ENCODE results near the gene SLC7A14. TPM values are rescaled to one million over a fixed set of nuclear protein-coding genes. Genes with fewer than 3 reads are reported as not detected.
A peak's percentile ranks its signal among the peaks of the same experiment; 100 is the strongest.

SLC7A14 gene
- total RNA-seq, 1 donor from 2014 or later, result 0.32 TPM

- DNase-seq (ENCODE audit: low spot score), result no peak
Observed at GRCh38 chr3:170534227-170534626, 51.6 kb downstream of the SLC7A14 start.

- DNase-seq (ENCODE audit: low spot score), result no peak
Observed at GRCh38 chr3:170532573-170532972, 53.3 kb downstream of the SLC7A14 start.

GRCh38 chr3:170531657-170532335 is 54.1 kb downstream of the SLC7A14 start:
- DNase-seq (ENCODE audit: low spot score), result peak; percentile 12

GRCh38 chr3:170531054-170531453 is 54.8 kb downstream of the SLC7A14 start:
- DNase-seq (ENCODE audit: low spot score), result no peak

GRCh38 chr3:170529912-170530311 is 56.0 kb downstream of the SLC7A14 start:
- no peak for DNase-seq (ENCODE audit: low spot score)

- DNase-seq (ENCODE audit: low spot score), result no peak
Observed at GRCh38 chr3:170529346-170529745, 56.5 kb downstream of the SLC7A14 start.

GRCh38 chr3:170528726-170529125 is 57.1 kb downstream of the SLC7A14 start:
- no peak for DNase-seq (ENCODE audit: low spot score)

GRCh38 chr3:170524073-170524472 is 61.8 kb downstream of the SLC7A14 start:
- DNase-seq (ENCODE audit: low spot score), result no peak

- DNase-seq (ENCODE audit: low spot score), result no peak
Observed at GRCh38 chr3:170523248-170523647, 62.6 kb downstream of the SLC7A14 start.

- DNase-seq (ENCODE audit: low spot score), result no peak
Observed at GRCh38 chr3:170522201-170522600, 63.7 kb downstream of the SLC7A14 start.

GRCh38 chr3:170520996-170521395 is 64.9 kb downstream of the SLC7A14 start:
- DNase-seq (ENCODE audit: low spot score), result no peak

GRCh38 chr3:170517242-170517945 is 68.5 kb downstream of the SLC7A14 start:
- no peak for DNase-seq (ENCODE audit: low spot score)

- DNase-seq (ENCODE audit: low spot score), result no peak
Observed at GRCh38 chr3:170513642-170514041, 72.2 kb downstream of the SLC7A14 start.

GRCh38 chr3:170511371-170511770 is 74.5 kb downstream of the SLC7A14 start:
- DNase-seq (ENCODE audit: low spot score), result no peak

- DNase-seq (ENCODE audit: low spot score), result no peak
Observed at GRCh38 chr3:170508839-170509238, 77.0 kb downstream of the SLC7A14 start.

- DNase-seq (ENCODE audit: low spot score), result no peak
Observed at GRCh38 chr3:170508291-170508690, 77.6 kb downstream of the SLC7A14 start.

- DNase-seq (ENCODE audit: low spot score), result no peak
Observed at GRCh38 chr3:170507063-170507462, 78.8 kb downstream of the SLC7A14 start.

- no peak for DNase-seq (ENCODE audit: low spot score)
Observed at GRCh38 chr3:170506556-170506955, 79.3 kb downstream of the SLC7A14 start.

GRCh38 chr3:170502297-170502696 is 83.6 kb downstream of the SLC7A14 start:
- DNase-seq (ENCODE audit: low spot score), result no peak

- DNase-seq (ENCODE audit: low spot score), result no peak
Observed at GRCh38 chr3:170500995-170501394, 84.9 kb downstream of the SLC7A14 start.

- no peak for DNase-seq (ENCODE audit: low spot score)
Observed at GRCh38 chr3:170500462-170500861, 85.4 kb downstream of the SLC7A14 start.

GRCh38 chr3:170499562-170500156 is 86.2 kb downstream of the SLC7A14 start:
- DNase-seq (ENCODE audit: low spot score), result peak; percentile 34
